ENCODE data around the gene MACROH2A1. TPM values are rescaled to one million over a fixed set of nuclear protein-coding genes. Genes with fewer than 3 reads are reported as not detected.

MACROH2A1 gene
- total and polyA plus RNA-seq, 10 of the 15 experiments (the other 5 are each of a cell fraction or from before 2014, with no cell fraction given), result 45.7 to 230 (median 196) TPM

DNA sequence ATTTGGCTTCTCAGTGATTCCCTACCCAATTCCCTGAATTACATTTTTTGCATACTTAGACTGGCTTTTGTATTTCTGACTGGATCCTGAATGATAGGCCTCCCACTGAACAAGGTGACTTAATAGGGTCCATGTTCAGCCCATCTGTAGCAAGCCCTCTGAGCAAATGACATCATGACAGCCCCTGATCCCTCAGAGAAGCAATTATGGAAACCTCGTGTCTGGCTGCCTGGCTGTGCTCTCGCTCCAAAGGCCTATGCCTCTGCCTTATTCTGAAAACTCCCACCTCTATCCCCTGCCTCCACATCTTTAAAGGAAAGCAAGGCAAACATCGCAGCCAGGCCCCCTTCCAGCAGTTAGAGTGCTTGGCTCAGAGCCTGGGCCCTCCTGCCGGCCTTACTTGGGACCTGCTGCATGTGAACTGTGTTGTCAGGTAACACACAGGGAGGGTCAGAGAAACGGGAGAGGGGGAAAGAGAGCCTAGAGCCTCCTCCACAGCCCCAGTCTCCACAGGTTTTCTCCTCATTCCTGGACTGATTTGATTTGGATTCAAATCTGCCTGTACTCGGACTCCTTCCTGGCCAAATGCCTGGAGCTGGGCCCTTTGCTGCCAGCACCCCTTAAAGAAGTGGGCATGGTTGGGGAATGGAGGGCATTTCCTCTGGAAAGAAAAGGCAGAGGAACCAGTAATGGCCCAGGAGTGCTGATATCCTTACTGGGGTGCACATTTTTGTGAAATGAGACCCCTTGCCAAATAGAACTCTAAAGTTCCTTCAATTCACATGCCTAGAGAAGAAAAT, 44.3 kb upstream of the MACROH2A1 start:
- H3K27ac ChIP-seq (ENCODE audit: control insufficient read depth, insufficient read depth), result no peak overlapping the region
- WGBS (ENCODE audit: insufficient coverage, insufficient replicate concordance, low lambda C conversion rate, missing lambda C conversion rate), result 19% methylated on average over 6 of the region's 6 CpGs
- no peak overlapping the region for H3K9ac ChIP-seq (ENCODE audit: control insufficient read depth, insufficient read depth, low read length)
- peaks cover 17% of the 10 kb centered on the region for H3K4me1 ChIP-seq (ENCODE audit: control insufficient read depth, insufficient read depth, low read length)
- in situ Hi-C loops (cut with MboI), result no loop called here
- ChIA-PET SMC1A (ENCODE audit: uncharacterized antibody, unreplicated experiment) (no interaction called here), RAD21 (ENCODE audit: unreplicated experiment) (no interaction called here), CTCF (interaction anchor here (0.7 to 4.2 kb wide), 2 partner anchors 15 to 18 kb away, joined by 3 to 14 read pairs; no protein-coding TSS in a partner anchor), POLR2A (no interaction called here)
- no peak overlapping the region for H2AFZ ChIP-seq (ENCODE audit: control insufficient read depth, low read depth, low read length)
- 0 out of 4 replicates have a peak, but pooled peaks cover 0 to 1% of the 10 kb centered on the region in 2 experiments for H3K27me3 ChIP-seq (replicated peaks in 1 of 2; ENCODE audit: control insufficient read depth in 2 of 2, insufficient read depth in 2 of 2, low read length in 1 of 2)
- H3K9me3 ChIP-seq (replicated peaks; ENCODE audit: control insufficient read depth, insufficient read depth, low read length), result no peaks in the 10 kb centered on the region; the same call in 2 of the 3 replicates
- no peaks in the 10 kb centered on the region for H4K20me1 ChIP-seq (ENCODE audit: control insufficient read depth, insufficient read depth)
- BruUV-seq (replicated peaks), result no TSS peak
- H3K4me2 ChIP-seq (ENCODE audit: control insufficient read depth, insufficient read depth), result no peak overlapping the region
- intact Hi-C loops (cut with micrococcal nuclease; ENCODE audit: unreplicated experiment), result no loop called here
- no peaks in the 10 kb centered on the region for H3K36me3 ChIP-seq (ENCODE audit: control insufficient read depth in 2 of 2, insufficient read depth in 2 of 2, low read length in 1 of 2)
- FAIRE-seq (no peak), DNase-seq (ENCODE audit: low read depth, low spot score) (no peak), ATAC-seq (no peak)
- no peaks in the 10 kb centered on the region for H3K79me2 ChIP-seq (ENCODE audit: control insufficient read depth, insufficient read depth, low read length)
- H3K4me3 ChIP-seq, result no peak overlapping the region
- TF ChIP-seq ZNF207 (IDR thresholded peaks at IDR 0.05; ENCODE audit: borderline replicate concordance), result no peak
- TF ChIP-seq, protein P1, sequence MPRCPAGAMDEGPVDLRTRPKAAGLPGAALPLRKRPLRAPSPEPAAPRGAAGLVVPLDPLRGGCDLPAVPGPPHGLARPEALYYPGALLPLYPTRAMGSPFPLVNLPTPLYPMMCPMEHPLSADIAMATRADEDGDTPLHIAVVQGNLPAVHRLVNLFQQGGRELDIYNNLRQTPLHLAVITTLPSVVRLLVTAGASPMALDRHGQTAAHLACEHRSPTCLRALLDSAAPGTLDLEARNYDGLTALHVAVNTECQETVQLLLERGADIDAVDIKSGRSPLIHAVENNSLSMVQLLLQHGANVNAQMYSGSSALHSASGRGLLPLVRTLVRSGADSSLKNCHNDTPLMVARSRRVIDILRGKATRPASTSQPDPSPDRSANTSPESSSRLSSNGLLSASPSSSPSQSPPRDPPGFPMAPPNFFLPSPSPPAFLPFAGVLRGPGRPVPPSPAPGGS (IDR thresholded peaks at IDR 0.05; ENCODE audit: borderline replicate concordance, insufficient read depth, low read depth, low read length, poor library complexity, severe bottlenecking), result no peak
- TF ChIP-seq, protein P2, sequence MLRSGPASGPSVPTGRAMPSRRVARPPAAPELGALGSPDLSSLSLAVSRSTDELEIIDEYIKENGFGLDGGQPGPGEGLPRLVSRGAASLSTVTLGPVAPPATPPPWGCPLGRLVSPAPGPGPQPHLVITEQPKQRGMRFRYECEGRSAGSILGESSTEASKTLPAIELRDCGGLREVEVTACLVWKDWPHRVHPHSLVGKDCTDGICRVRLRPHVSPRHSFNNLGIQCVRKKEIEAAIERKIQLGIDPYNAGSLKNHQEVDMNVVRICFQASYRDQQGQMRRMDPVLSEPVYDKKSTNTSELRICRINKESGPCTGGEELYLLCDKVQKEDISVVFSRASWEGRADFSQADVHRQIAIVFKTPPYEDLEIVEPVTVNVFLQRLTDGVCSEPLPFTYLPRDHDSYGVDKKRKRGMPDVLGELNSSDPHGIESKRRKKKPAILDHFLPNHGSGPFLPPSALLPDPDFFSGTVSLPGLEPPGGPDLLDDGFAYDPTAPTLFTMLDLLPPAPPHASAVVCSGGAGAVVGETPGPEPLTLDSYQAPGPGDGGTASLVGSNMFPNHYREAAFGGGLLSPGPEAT (IDR thresholded peaks at IDR 0.05; ENCODE audit: low read depth), result no peak
- TF ChIP-seq RCOR1 (conservative IDR thresholded peaks at IDR 0.05; ENCODE audit: low read depth, low read length), result no peak
- TF ChIP-seq SMAD5 (IDR thresholded peaks at IDR 0.05; ENCODE audit: low read depth), result no peak
- no peak for TF ChIP-seq KLF5 (IDR thresholded peaks at IDR 0.05; ENCODE audit: partially characterized antibody)
- TF ChIP-seq, protein P3, sequence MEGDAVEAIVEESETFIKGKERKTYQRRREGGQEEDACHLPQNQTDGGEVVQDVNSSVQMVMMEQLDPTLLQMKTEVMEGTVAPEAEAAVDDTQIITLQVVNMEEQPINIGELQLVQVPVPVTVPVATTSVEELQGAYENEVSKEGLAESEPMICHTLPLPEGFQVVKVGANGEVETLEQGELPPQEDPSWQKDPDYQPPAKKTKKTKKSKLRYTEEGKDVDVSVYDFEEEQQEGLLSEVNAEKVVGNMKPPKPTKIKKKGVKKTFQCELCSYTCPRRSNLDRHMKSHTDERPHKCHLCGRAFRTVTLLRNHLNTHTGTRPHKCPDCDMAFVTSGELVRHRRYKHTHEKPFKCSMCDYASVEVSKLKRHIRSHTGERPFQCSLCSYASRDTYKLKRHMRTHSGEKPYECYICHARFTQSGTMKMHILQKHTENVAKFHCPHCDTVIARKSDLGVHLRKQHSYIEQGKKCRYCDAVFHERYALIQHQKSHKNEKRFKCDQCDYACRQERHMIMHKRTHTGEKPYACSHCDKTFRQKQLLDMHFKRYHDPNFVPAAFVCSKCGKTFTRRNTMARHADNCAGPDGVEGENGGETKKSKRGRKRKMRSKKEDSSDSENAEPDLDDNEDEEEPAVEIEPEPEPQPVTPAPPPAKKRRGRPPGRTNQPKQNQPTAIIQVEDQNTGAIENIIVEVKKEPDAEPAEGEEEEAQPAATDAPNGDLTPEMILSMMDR (IDR thresholded peaks at IDR 0.05 in 2 of 3, conservative IDR thresholded peaks at IDR 0.05 in 1 of 3; ENCODE audit: control insufficient read depth in 2 of 3, extremely low read depth in 1 of 3, insufficient read depth in 1 of 3, low read depth in 3 of 3, low read length in 3 of 3), result no peak
- TF ChIP-seq, protein P4, sequence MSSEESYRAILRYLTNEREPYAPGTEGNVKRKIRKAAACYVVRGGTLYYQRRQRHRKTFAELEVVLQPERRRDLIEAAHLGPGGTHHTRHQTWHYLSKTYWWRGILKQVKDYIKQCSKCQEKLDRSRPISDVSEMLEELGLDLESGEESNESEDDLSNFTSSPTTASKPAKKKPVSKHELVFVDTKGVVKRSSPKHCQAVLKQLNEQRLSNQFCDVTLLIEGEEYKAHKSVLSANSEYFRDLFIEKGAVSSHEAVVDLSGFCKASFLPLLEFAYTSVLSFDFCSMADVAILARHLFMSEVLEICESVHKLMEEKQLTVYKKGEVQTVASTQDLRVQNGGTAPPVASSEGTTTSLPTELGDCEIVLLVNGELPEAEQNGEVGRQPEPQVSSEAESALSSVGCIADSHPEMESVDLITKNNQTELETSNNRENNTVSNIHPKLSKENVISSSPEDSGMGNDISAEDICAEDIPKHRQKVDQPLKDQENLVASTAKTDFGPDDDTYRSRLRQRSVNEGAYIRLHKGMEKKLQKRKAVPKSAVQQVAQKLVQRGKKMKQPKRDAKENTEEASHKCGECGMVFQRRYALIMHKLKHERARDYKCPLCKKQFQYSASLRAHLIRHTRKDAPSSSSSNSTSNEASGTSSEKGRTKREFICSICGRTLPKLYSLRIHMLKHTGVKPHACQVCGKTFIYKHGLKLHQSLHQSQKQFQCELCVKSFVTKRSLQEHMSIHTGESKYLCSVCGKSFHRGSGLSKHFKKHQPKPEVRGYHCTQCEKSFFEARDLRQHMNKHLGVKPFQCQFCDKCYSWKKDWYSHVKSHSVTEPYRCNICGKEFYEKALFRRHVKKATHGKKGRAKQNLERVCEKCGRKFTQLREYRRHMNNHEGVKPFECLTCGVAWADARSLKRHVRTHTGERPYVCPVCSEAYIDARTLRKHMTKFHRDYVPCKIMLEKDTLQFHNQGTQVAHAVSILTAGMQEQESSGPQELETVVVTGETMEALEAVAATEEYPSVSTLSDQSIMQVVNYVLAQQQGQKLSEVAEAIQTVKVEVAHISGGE (CRISPR knock-in tag; IDR thresholded peaks at IDR 0.05), result no peak
- TF ChIP-seq NR2C1 (IDR thresholded peaks at IDR 0.05), result no peak
- no peak for TF ChIP-seq ASH2L (IDR thresholded peaks at IDR 0.05; ENCODE audit: borderline replicate concordance, low read depth)
